ENCODE data around the gene SHE. TPM values are rescaled to one million over a fixed set of nuclear protein-coding genes. Genes with fewer than 3 reads are reported as not detected.
"Not testable (repeated sequence)": the region's sequence is repeated elsewhere in the genome, so short reads cannot be mapped to it uniquely, and the experiment has no call there.

Gene SHE
- total RNA-seq, 1 experiment from 2014 or later, result not detected

GRCh38 chr1:154488922-154489321 is 13.3 kb downstream of the SHE start (continued):
- TF ChIP-seq REST (IDR thresholded peaks at IDR 0.05; ENCODE audit: low read depth) (no peak), CEBPB (IDR thresholded peaks at IDR 0.05; ENCODE audit: low read depth) (no peak)

GRCh38 chr1:154486756-154487155 is 15.5 kb downstream of the SHE start:
- peaks cover 6 to 15% of the 10 kb centered on the region in 2 experiments for H3K4me1 ChIP-seq (ENCODE audit: control insufficient read depth in 1 of 2, insufficient read depth in 2 of 2, low read length in 2 of 2)
- H2AFZ ChIP-seq (ENCODE audit: low read depth, low read length, poor library complexity, severe bottlenecking); H3K27ac ChIP-seq (ENCODE audit: low read depth, low read length); POLR2A ChIA-PET; H3K36me3 ChIP-seq (ENCODE audit: control insufficient read depth in 1 of 2, insufficient read depth in 2 of 2, low read length in 2 of 2); H4K20me1 ChIP-seq (ENCODE audit: insufficient read depth); H3K79me2 ChIP-seq (ENCODE audit: insufficient read depth, low read length); intact Hi-C loops (cut with micrococcal nuclease); H3K27me3 ChIP-seq (ENCODE audit: insufficient read depth, low read length); RAD21 ChIA-PET (ENCODE audit: low non-redundant PET in 1 of 2, low total read pairs in 2 of 2, uncharacterized antibody in 2 of 2, unreplicated experiment in 2 of 2); H3K4me2 ChIP-seq (ENCODE audit: low read length); H3K9me2 ChIP-seq (ENCODE audit: insufficient read depth); H3K4me3 ChIP-seq (replicated peaks in 1 of 2; ENCODE audit: low read depth in 1 of 2, low read length in 2 of 2); BruUV-seq (replicated peaks); ATAC-seq; H3K9me3 ChIP-seq (ENCODE audit: control insufficient read depth in 1 of 2, insufficient read depth in 1 of 2, low read depth in 1 of 2, low read length in 2 of 2); H3K9ac ChIP-seq (ENCODE audit: low read length); DNase-seq (ENCODE audit: low read depth, low spot score): not testable (repeated sequence)
- CTCF ChIA-PET, result interaction anchor here (1.2 kb wide), 1 partner anchor 60 kb away, joined by 4 read pairs; no protein-coding TSS in a partner anchor

GRCh38 chr1:154485910-154486496 is 16.2 kb downstream of the SHE start:
- no peak for ATAC-seq
- no peak overlapping the region for H3K4me3 ChIP-seq (replicated peaks in 1 of 2; ENCODE audit: low read depth in 1 of 2, low read length in 2 of 2)
- no peak overlapping the region for H3K9ac ChIP-seq (ENCODE audit: low read length)
- H2AFZ ChIP-seq (ENCODE audit: low read depth, low read length, poor library complexity, severe bottlenecking), result no peak overlapping the region
- H3K36me3 ChIP-seq (ENCODE audit: control insufficient read depth in 1 of 2, insufficient read depth in 2 of 2, low read length in 2 of 2), result no peaks in the 10 kb centered on the region
- ChIA-PET RAD21 (ENCODE audit: low non-redundant PET in 1 of 2, low total read pairs in 2 of 2, uncharacterized antibody in 2 of 2, unreplicated experiment in 2 of 2) (no interaction called here), POLR2A (no interaction called here), CTCF (interaction anchor here (0.6 to 1.2 kb wide), 2 partner anchors 61 to 516 kb away, joined by 3 to 4 read pairs; partner anchors contain the start of gene ZBTB7B)
- no peaks in the 10 kb centered on the region for H3K9me3 ChIP-seq (ENCODE audit: control insufficient read depth in 1 of 2, insufficient read depth in 1 of 2, low read depth in 1 of 2, low read length in 2 of 2)
- no peaks in the 10 kb centered on the region for H3K79me2 ChIP-seq (ENCODE audit: insufficient read depth, low read length)
- H3K4me1 ChIP-seq (ENCODE audit: control insufficient read depth in 1 of 2, insufficient read depth in 2 of 2, low read length in 2 of 2), result peaks cover 6 to 15% of the 10 kb centered on the region in 2 experiments
- intact Hi-C loops (cut with micrococcal nuclease), result no loop called here
- H3K4me2 ChIP-seq (ENCODE audit: low read length), result no peak overlapping the region
- no TSS peak for BruUV-seq (replicated peaks)
- H3K27me3 ChIP-seq (ENCODE audit: insufficient read depth, low read length), result no peaks in the 10 kb centered on the region; the same call in 1 of the 2 replicates
- H3K9me2 ChIP-seq (ENCODE audit: insufficient read depth), result no peaks in the 10 kb centered on the region
- no peak for DNase-seq (ENCODE audit: low read depth, low spot score)
- H4K20me1 ChIP-seq (ENCODE audit: insufficient read depth), result no peaks in the 10 kb centered on the region
- H3K27ac ChIP-seq (ENCODE audit: low read depth, low read length), result no peak overlapping the region
- TF ChIP-seq FOSL1 (IDR thresholded peaks at IDR 0.05; ENCODE audit: low read depth) (no peak), ZNF274 (IDR thresholded peaks at IDR 0.05; ENCODE audit: low read depth, low read length) (no peak), CBX3 (IDR thresholded peaks at IDR 0.05; ENCODE audit: low read depth) (no peak), POLR2A (IDR thresholded peaks at IDR 0.05; ENCODE audit: borderline replicate concordance, extremely low read depth, insufficient read depth, insufficient read length) (no peak), EGR1 (IDR thresholded peaks at IDR 0.05; ENCODE audit: low read depth) (no peak), ZFX (IDR thresholded peaks at IDR 0.05) (no peak), CTCF (IDR thresholded peaks at IDR 0.05 in 2 of 3, conservative IDR thresholded peaks at IDR 0.05 in 1 of 3; ENCODE audit: borderline replicate concordance in 1 of 3, insufficient read depth in 1 of 3, low read depth in 2 of 3, low read length in 2 of 3) (no peak), SP1 (IDR thresholded peaks at IDR 0.05; ENCODE audit: low read depth) (no peak), TCF7L2 (IDR thresholded peaks at IDR 0.05; ENCODE audit: borderline replicate concordance, extremely low read depth, insufficient read depth, insufficient read length) (no peak)
